Karpas-422 (cell line): ENCODE data around the gene SDF2L1. TPM values are rescaled to one million over a fixed set of nuclear protein-coding genes. Genes with fewer than 3 reads are reported as not detected.
"Not testable (repeated sequence)": the region's sequence is repeated elsewhere in the genome, so short reads cannot be mapped to it uniquely, and the experiment has no call there.

Experiments
- DNase-seq: peaks from one replicate; pipeline ENCODE4 v3.0.0-alpha.2; 2015
- H2AFZ ChIP-seq: fragments of 200-600 bp; sonication (generic); 2 replicates; pipeline ENCODE4 v1.6.1; 2014; ENCODE audit warnings: antibody characterized with exemption, low read length, mixed read lengths
- H3K27ac ChIP-seq: fragments of 200-600 bp; sonication (generic); 2 replicates; pipeline ENCODE4 v1.5.1; 2014; ENCODE audit warnings: mild to moderate bottlenecking, low read length, moderate library complexity
- H3K27me3 ChIP-seq: fragments of 200-600 bp; sonication (generic); 2 replicates; pipeline ENCODE4 v1.6.1; 2014; ENCODE audit warnings: low read length, mixed read lengths
- H3K36me3 ChIP-seq: fragments of 200-600 bp; sonication (generic); 2 replicates; pipeline ENCODE4 v1.6.1; 2014; ENCODE audit warnings: low read length, mixed read lengths; ENCODE audit not compliant: insufficient read depth
- H3K4me1 ChIP-seq: fragments of 200-600 bp; sonication (generic); 2 replicates; pipeline ENCODE4 v1.6.1; 2014; ENCODE audit warnings: mild to moderate bottlenecking, low read length, mixed read lengths
- H3K4me2 ChIP-seq: fragments of 200-600 bp; sonication (generic); 2 replicates; pipeline ENCODE4 v1.6.1; 2014; ENCODE audit warnings: low read length, low read depth, mild to moderate bottlenecking; ENCODE audit not compliant: poor library complexity, severe bottlenecking
- H3K4me3 ChIP-seq: fragments of 200-600 bp; sonication (generic); 2 replicates; pipeline ENCODE4 v1.5.1; 2014; ENCODE audit warnings: mild to moderate bottlenecking, antibody characterized with exemption, low read length, mixed read lengths
- H3K79me2 ChIP-seq: fragments of 200-600 bp; sonication (generic); 2 replicates; pipeline ENCODE4 v1.6.1; 2014; ENCODE audit warnings: mild to moderate bottlenecking, low read length, mixed read lengths
- H3K9ac ChIP-seq: fragments of 200-600 bp; sonication (generic); 2 replicates; pipeline ENCODE4 v1.6.0; 2014; ENCODE audit warnings: low read length
- H3K9me2 ChIP-seq: fragments of 200-600 bp; sonication (generic), shearing (Covaris generic); replicated peaks from 2 replicates; pipeline ENCODE4 v1.6.0; 2014; ENCODE audit warnings: mild to moderate bottlenecking, low read length, moderate library complexity; ENCODE audit not compliant: insufficient read depth
- H3K9me3 ChIP-seq: fragments of 300-700, 200-600 bp; sonication (generic); 2 replicates; pipeline ENCODE4 v1.6.1; 2014; ENCODE audit warnings: low read length, mixed read lengths
- H4K20me1 ChIP-seq: fragments of 200-600 bp; sonication (generic); 2 replicates; pipeline ENCODE4 v1.6.1; 2014; ENCODE audit warnings: mild to moderate bottlenecking, antibody characterized with exemption, low read length, low read depth; ENCODE audit not compliant: insufficient read depth
- total RNA-seq: library from RNA; depleted of rRNA; stranded (reverse); fragments of >200 nt; shearing (Covaris generic); gene quantifications from 2 replicates; pipeline ENCODE4 v1.2.3, GENCODE V29; 2014; ENCODE audit warnings: low replicate concordance

The SDF2L1 gene
- total RNA-seq, 1 experiment from 2014 or later: 19.0 TPM

DNA sequence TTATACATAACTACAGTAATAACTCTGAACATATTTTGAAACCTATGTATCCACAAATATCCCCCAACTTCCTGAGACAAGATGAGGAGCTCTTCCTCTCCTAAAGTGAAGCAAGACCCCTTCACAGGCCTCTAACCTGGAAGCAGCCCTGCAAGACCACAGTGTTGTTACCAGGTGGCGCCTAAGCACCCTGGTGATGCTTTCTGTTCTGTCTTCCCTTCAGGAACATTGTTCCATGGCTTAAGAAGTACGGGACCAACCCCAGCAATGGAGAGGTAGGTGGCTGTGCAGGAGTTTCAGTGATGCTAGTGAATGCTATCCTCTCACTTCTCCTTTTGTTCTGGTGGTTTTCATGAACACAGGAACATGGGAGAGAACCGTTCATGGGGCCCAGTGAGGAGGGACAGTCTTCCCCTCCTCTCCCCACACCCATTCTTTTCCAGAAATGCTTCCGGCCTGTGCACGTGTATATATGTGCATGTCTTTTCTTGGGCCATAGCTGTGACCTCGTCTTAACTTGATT is 30.1 kb downstream of the SDF2L1 start:
- Histone ChIP-seq H3K27ac (no peak overlapping the region), H4K20me1 (no peaks in the 10 kb centered on the region), H3K27me3 (no peaks in the 10 kb centered on the region), H3K36me3 (peaks cover 12% of the 10 kb centered on the region), H3K9ac (no peak overlapping the region), H3K4me3 (no peak overlapping the region), H3K79me2 (peaks cover 24% of the 10 kb centered on the region), H3K4me2 (no peak overlapping the region), H3K4me1 (peaks cover 21% of the 10 kb centered on the region), H3K9me2 (no peaks in the 10 kb centered on the region), H2AFZ (no peak overlapping the region), H3K9me3 (no peaks in the 10 kb centered on the region)
- no peak for DNase-seq

GRCh38 chr22:21673534-21674321 is 31.6 kb downstream of the SDF2L1 start:
- H3K9ac ChIP-seq: no peak overlapping the region
- no peak overlapping the region for H3K4me3 ChIP-seq
- H3K27ac ChIP-seq: no peak overlapping the region
- H3K9me3 ChIP-seq: no peaks in the 10 kb centered on the region
- H4K20me1 ChIP-seq: no peaks in the 10 kb centered on the region
- peaks cover 17% of the 10 kb centered on the region for H3K4me1 ChIP-seq
- peaks cover 12% of the 10 kb centered on the region for H3K36me3 ChIP-seq
- DNase-seq: no peak
- no peak overlapping the region for H3K4me2 ChIP-seq
- no peaks in the 10 kb centered on the region for H3K9me2 ChIP-seq
- H3K79me2 ChIP-seq: peaks cover 12% of the 10 kb centered on the region
- no peaks in the 10 kb centered on the region for H3K27me3 ChIP-seq
- H2AFZ ChIP-seq: no peak overlapping the region

DNA sequence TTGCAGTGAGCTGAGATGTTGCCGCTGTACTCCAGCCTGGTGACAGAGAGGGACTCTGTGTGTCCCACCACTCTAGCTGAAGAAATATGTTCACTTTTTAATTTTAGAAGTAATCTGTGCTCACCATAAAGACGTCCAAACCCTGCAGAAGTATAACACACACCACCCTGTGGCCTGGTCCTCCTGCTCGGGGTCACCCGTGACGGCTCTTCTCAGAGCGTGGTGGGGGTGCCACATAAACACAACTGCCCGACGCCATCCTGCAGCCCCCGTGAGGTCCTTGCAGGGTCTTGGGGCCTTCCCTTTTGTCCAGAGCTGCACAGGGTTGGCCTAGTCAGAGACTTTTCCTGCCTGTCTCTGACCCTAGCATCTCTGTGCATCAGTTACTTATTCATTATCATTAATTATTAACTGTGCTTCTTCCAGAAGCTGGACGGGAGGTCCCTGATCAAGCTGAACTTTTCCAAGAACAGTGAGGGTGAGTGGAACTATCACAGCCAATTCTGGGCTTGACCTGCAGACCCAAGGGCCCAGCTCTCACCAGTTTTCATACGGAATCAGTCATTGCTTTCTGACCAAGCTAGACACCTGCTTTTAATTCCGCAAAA is 32.6 kb downstream of the SDF2L1 start:
- H3K9me3 ChIP-seq: no peaks in the 10 kb centered on the region
- H3K9ac ChIP-seq: no peak overlapping the region
- peaks cover 8% of the 10 kb centered on the region for H3K4me1 ChIP-seq
- H3K4me3 ChIP-seq: no peak overlapping the region
- no peak overlapping the region for H3K27ac ChIP-seq
- no peaks in the 10 kb centered on the region for H3K27me3 ChIP-seq
- H4K20me1 ChIP-seq: no peaks in the 10 kb centered on the region
- no peak overlapping the region for H2AFZ ChIP-seq
- H3K4me2 ChIP-seq: no peak overlapping the region
- H3K9me2 ChIP-seq: no peaks in the 10 kb centered on the region
- H3K79me2 ChIP-seq: peaks cover 5% of the 10 kb centered on the region; the same call in 1 of the 2 replicates
- peaks cover 12% of the 10 kb centered on the region for H3K36me3 ChIP-seq
- DNase-seq: no peak

- no peak for DNase-seq
- Histone ChIP-seq H3K36me3 (peaks cover 12% of the 10 kb centered on the region), H3K79me2 (no peaks in the 10 kb centered on the region), H4K20me1 (no peaks in the 10 kb centered on the region), H3K4me3 (no peak overlapping the region), H3K27me3 (no peaks in the 10 kb centered on the region), H2AFZ (no peak overlapping the region), H3K9ac (no peak overlapping the region), H3K4me1 (no peaks in the 10 kb centered on the region), H3K4me2 (no peak overlapping the region), H3K9me3 (no peaks in the 10 kb centered on the region), H3K9me2 (no peaks in the 10 kb centered on the region), H3K27ac (no peak overlapping the region)
Observed at GRCh38 chr22:21677606-21678443, 35.7 kb downstream of the SDF2L1 start.

DNA sequence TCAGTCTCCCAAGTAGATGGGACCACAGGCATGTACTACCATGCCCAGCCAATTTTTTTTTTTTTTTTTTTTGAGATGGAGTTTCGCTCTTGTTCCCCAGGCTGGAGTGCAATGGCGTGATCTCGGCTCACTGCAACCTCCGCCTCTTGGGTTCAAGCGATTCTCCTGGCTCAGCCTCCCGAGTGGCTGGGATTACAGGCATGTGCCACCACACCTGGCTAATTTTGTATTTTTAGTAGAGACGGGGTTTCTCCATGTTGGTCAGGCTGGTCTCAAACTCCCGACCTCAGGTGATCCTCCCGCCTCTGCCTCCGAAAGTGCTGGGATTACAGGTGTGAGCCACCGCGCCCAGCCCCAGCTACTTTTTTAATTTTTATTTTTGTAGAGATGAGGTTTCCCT is 36.7 kb downstream of the SDF2L1 start:
- not testable (repeated sequence) for H3K79me2 ChIP-seq, H3K4me3 ChIP-seq, H3K9ac ChIP-seq, H3K4me1 ChIP-seq, H3K27me3 ChIP-seq, H3K27ac ChIP-seq, DNase-seq, H4K20me1 ChIP-seq, H3K4me2 ChIP-seq, H3K9me2 ChIP-seq, H3K9me3 ChIP-seq, H2AFZ ChIP-seq
- peaks cover 12% of the 10 kb centered on the region for H3K36me3 ChIP-seq

GRCh38 chr22:21679383-21679782 is 37.3 kb downstream of the SDF2L1 start:
- Histone ChIP-seq H3K79me2 (no peaks in the 10 kb centered on the region), H3K36me3 (peaks cover 12% of the 10 kb centered on the region), H3K27me3 (no peaks in the 10 kb centered on the region), H3K9me2 (no peaks in the 10 kb centered on the region), H3K4me1 (no peaks in the 10 kb centered on the region), H3K27ac (no peak overlapping the region), H3K4me3 (no peak overlapping the region), H3K9ac (no peak overlapping the region), H2AFZ (no peak overlapping the region), H3K9me3 (no peaks in the 10 kb centered on the region), H4K20me1 (no peaks in the 10 kb centered on the region), H3K4me2 (no peak overlapping the region)
- no peak for DNase-seq

GRCh38 chr22:21680830-21681565 is 38.9 kb downstream of the SDF2L1 start:
- Histone ChIP-seq H3K36me3 (no peaks in the 10 kb centered on the region), H2AFZ (no peak overlapping the region), H3K9me2 (no peaks in the 10 kb centered on the region), H3K4me2 (no peak overlapping the region), H3K27ac (no peak overlapping the region), H3K27me3 (no peaks in the 10 kb centered on the region), H4K20me1 (no peaks in the 10 kb centered on the region), H3K79me2 (no peaks in the 10 kb centered on the region), H3K9me3 (no peaks in the 10 kb centered on the region), H3K4me3 (no peak overlapping the region), H3K4me1 (no peaks in the 10 kb centered on the region), H3K9ac (no peak overlapping the region)
- no peak for DNase-seq
